MM.1S (cell line): ENCODE measurements around the gene KRTAP9-3.
"Not testable (repeated sequence)": the region's sequence is repeated elsewhere in the genome, so short reads cannot be mapped to it uniquely, and the experiment has no call there.

Experiments
- CTCF ChIP-seq: fragments of 300-600 bp; sonication (generic); IDR thresholded peaks from 2 replicates; pipeline ENCODE4 v1.5.1; 2016; ENCODE audit warnings: antibody characterized with exemption, low read length, mixed read lengths
- EZH2 ChIP-seq: fragments of 300-600 bp; sonication (generic); optimal IDR thresholded peaks from 2 replicates; pipeline ENCODE3; 2017; ENCODE audit warnings: low read depth, mild to moderate bottlenecking, antibody characterized with exemption, low read length, mixed read lengths
- EZH2phosphoT487 ChIP-seq: fragments of 300-600 bp; sonication (generic); IDR thresholded peaks from 2 replicates; pipeline ENCODE4 v1.6.1; 2018; ENCODE audit warnings: antibody characterized with exemption, low read length

- not testable (repeated sequence) for TF ChIP-seq CTCF, EZH2, EZH2phosphoT487
Measured at GRCh38 chr17:41271323-41271722, 39.1 kb downstream of the KRTAP9-3 start.
